Osteocyte (in vitro differentiated cells): ENCODE data around the gene TMEM204. TPM values are rescaled to one million over a fixed set of nuclear protein-coding genes. Genes with fewer than 3 reads are reported as not detected.

Experiments
- DNase-seq: peaks from one replicate; pipeline ENCODE4 v3.0.0; 2021; ENCODE audit warnings: mixed read lengths; ENCODE audit not compliant: unreplicated experiment; ENCODE audit errors: extremely low spot score
- H3K27ac Mint-ChIP-seq: one replicate; pipeline ENCODE4 v1.8.0; 2021; ENCODE audit warnings: mild to moderate bottlenecking, mixed read lengths; ENCODE audit not compliant: unreplicated experiment
- H3K27me3 Mint-ChIP-seq: one replicate; pipeline ENCODE4 v1.8.0; 2021; ENCODE audit warnings: mixed read lengths; ENCODE audit not compliant: unreplicated experiment
- H3K36me3 Mint-ChIP-seq: one replicate; pipeline ENCODE4 v1.8.0; 2021; ENCODE audit warnings: mixed read lengths; ENCODE audit not compliant: unreplicated experiment
- H3K4me1 Mint-ChIP-seq: one replicate; pipeline ENCODE4 v1.8.0; 2021; ENCODE audit warnings: mixed read lengths; ENCODE audit not compliant: unreplicated experiment
- H3K4me3 Mint-ChIP-seq: one replicate; pipeline ENCODE4 v1.8.0; 2021; ENCODE audit warnings: mild to moderate bottlenecking, moderate library complexity, mixed read lengths; ENCODE audit not compliant: unreplicated experiment
- H3K9me3 Mint-ChIP-seq: one replicate; pipeline ENCODE4 v1.8.0; 2021; ENCODE audit warnings: mixed read lengths; ENCODE audit not compliant: unreplicated experiment
- total RNA-seq: library from RNA; stranded (reverse); gene quantifications from 2 replicates; pipeline ENCODE4 v1.2.1, GENCODE V29; 2021
- TF ChIP-seq, protein P1 (sequence below): fragments of 200-600 bp; sonication (generic); IDR thresholded peaks from 2 replicates; pipeline ENCODE4 v1.5.0; 2021; ENCODE audit warnings: antibody characterized with exemption, mild to moderate bottlenecking, moderate library complexity

Gene TMEM204
- total RNA-seq, 1 donor from 2014 or later: 14.5 TPM

DNA sequence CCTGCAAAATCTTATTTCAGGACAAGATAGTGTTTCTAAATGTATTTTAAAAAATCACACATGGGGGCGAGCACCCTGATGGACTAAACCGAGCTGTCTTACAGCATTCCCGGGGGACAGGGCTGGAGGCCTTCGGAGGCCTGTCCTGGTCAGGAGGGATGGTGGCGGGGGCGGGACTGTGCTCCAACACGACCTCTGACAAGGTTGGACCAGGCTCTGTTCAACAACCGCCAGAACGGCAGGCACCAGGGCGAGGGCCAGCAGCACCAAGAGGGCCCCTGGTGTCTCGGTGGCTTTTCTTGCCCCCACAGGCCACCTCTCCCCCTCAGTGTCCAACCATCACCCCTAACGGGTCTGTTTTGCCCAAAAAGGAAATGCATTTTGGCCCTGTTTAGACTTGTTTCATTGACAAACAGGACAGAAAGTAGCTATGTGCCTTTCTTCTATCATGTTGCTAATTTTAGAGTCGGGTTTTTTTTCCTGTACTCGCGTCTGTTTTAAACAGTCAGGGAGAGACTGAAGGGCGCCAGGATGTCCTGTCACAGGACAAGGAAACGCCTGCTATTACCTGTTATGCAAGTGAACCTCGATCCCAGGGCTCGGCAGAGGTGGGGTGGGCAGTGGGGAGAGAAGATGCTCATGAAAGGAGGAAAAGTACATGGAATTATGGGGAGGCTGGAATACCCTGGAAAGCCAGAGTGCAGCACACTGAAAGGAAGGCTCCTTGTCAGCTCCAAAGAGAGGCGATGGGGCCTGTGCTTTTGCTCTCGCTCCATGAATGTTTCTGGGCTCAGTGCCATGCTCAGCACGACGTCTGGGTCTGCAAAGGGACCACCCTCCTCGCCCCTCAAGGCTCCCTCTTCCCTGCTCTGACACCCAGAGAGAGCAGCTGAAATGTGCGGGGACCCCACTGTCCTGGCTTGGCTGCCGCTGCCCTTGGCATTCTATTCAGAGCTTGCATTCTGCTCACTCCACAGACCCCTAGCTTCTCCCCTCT lies 11.9 kb downstream of the TMEM204 start:
- Mint-ChIP-seq H3K9me3 (no peaks in the 10 kb centered on the region), H3K27ac (no peak overlapping the region), H3K4me1 (peaks cover 35% of the 10 kb centered on the region), H3K36me3 (peaks cover 21% of the 10 kb centered on the region), H3K27me3 (no peaks in the 10 kb centered on the region), H3K4me3 (no peak overlapping the region)
- TF ChIP-seq, protein P1, sequence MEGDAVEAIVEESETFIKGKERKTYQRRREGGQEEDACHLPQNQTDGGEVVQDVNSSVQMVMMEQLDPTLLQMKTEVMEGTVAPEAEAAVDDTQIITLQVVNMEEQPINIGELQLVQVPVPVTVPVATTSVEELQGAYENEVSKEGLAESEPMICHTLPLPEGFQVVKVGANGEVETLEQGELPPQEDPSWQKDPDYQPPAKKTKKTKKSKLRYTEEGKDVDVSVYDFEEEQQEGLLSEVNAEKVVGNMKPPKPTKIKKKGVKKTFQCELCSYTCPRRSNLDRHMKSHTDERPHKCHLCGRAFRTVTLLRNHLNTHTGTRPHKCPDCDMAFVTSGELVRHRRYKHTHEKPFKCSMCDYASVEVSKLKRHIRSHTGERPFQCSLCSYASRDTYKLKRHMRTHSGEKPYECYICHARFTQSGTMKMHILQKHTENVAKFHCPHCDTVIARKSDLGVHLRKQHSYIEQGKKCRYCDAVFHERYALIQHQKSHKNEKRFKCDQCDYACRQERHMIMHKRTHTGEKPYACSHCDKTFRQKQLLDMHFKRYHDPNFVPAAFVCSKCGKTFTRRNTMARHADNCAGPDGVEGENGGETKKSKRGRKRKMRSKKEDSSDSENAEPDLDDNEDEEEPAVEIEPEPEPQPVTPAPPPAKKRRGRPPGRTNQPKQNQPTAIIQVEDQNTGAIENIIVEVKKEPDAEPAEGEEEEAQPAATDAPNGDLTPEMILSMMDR: no peak
- no peak for DNase-seq

GRCh38 chr16:1546430-1546829 lies 13.0 kb downstream of the TMEM204 start:
- H3K9me3 Mint-ChIP-seq: no peaks in the 10 kb centered on the region
- no peak for DNase-seq
- peaks cover 21% of the 10 kb centered on the region for H3K36me3 Mint-ChIP-seq
- H3K27ac Mint-ChIP-seq: no peak overlapping the region
- TF ChIP-seq, protein P1: no peak
- no peaks in the 10 kb centered on the region for H3K27me3 Mint-ChIP-seq
- no peak overlapping the region for H3K4me3 Mint-ChIP-seq
- H3K4me1 Mint-ChIP-seq: peaks cover 35% of the 10 kb centered on the region

DNA sequence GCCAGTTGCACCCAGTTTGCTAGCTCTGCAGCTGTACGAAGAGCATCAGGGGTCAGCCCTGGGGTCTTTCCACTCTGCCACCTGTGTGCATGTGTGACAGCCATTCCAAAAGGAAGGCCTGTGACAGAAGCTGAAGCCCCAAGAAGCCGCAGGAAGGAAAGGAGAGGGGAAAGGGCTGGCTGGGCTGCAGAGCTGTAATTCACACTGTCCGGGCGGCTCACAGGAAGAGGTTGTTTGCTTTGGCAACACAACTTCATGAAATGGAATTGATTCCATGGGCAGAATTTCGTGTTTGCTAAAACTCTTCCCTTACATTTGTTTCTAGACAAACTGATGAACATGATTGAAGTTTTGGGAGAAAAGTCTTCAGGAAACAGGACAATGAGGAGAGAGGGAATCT lies 14.8 kb downstream of the TMEM204 start:
- TF ChIP-seq, protein P1: no peak
- DNase-seq: no peak
- Mint-ChIP-seq H3K27me3 (no peaks in the 10 kb centered on the region), H3K4me3 (no peak overlapping the region), H3K36me3 (peaks cover 22% of the 10 kb centered on the region), H3K9me3 (no peaks in the 10 kb centered on the region), H3K27ac (peak overlapping the region; percentile 77), H3K4me1 (peaks cover 28% of the 10 kb centered on the region)

GRCh38 chr16:1548727-1549126 lies 15.3 kb downstream of the TMEM204 start:
- Mint-ChIP-seq H3K27me3 (no peaks in the 10 kb centered on the region), H3K4me1 (peaks cover 25% of the 10 kb centered on the region), H3K9me3 (no peaks in the 10 kb centered on the region), H3K27ac (peak overlapping the region; percentile 77), H3K4me3 (peak overlapping the region; percentile 42), H3K36me3 (peaks cover 20% of the 10 kb centered on the region)
- TF ChIP-seq, protein P1: no peak
- no peak for DNase-seq

GRCh38 chr16:1550069-1550468 lies 16.6 kb downstream of the TMEM204 start:
- H3K27me3 Mint-ChIP-seq: no peaks in the 10 kb centered on the region
- TF ChIP-seq, protein P1: no peak
- H3K27ac Mint-ChIP-seq: peak overlapping the region; percentile 44
- no peak for DNase-seq
- H3K36me3 Mint-ChIP-seq: peaks cover 21% of the 10 kb centered on the region
- no peak overlapping the region for H3K4me3 Mint-ChIP-seq
- H3K9me3 Mint-ChIP-seq: no peaks in the 10 kb centered on the region
- peaks cover 23% of the 10 kb centered on the region for H3K4me1 Mint-ChIP-seq
